Testis (tissue), 3 donors: Measurements from ENCODE around the gene LALBA. TPM values are rescaled to one million over a fixed set of nuclear protein-coding genes. Genes with fewer than 3 reads are reported as not detected.

ENCODE experiments used
- DNase-seq: peaks from one replicate; pipeline ENCODE4 v3.0.0-alpha.2; 2019
- H3K27ac ChIP-seq, 2 donors: fragments of 200-600 bp; sonication (generic); one replicate each; pipeline ENCODE4 v1.5.1; 2019
- H3K27me3 ChIP-seq: fragments of 200-600 bp; sonication (generic); one replicate; pipeline ENCODE4 v1.5.1; 2019
- H3K36me3 ChIP-seq: fragments of 200-600 bp; sonication (generic); one replicate; pipeline ENCODE4 v1.5.1; 2017; ENCODE audit warnings: low read depth; ENCODE audit errors: missing control alignments
- H3K4me1 ChIP-seq: fragments of 200-600 bp; sonication (generic); one replicate; pipeline ENCODE4 v1.5.1; 2019
- H3K4me3 ChIP-seq, 2 donors: fragments of 200-600 bp; sonication (generic); one replicate each; pipeline ENCODE4 v1.5.1; 2017 to 2019
- H3K9me3 ChIP-seq: fragments of 200-600 bp; sonication (generic); one replicate; pipeline ENCODE4 v1.5.1; 2017
- CTCF ChIP-seq, 3 experiments: fragments of 450-650 bp in 2 of 3; fragments of 200-600 bp in 1 of 3; sonication (generic) in 1 of 3; IDR thresholded peaks; one replicate each; pipeline ENCODE4 v1.5.1; 2016 to 2019; ENCODE audit warnings: antibody characterized with exemption in 3 of 3, mild to moderate bottlenecking in 2 of 3, moderate library complexity in 1 of 3
- POLR2A ChIP-seq: fragments of 450-650 bp; IDR thresholded peaks from one replicate; pipeline ENCODE4 v1.6.1; 2017; ENCODE audit warnings: antibody characterized with exemption, mild to moderate bottlenecking, moderate library complexity
- WGBS, 2 donors: methylation state at CpG; one replicate each; pipeline ENCODE4 v1.1.5; 2018; 5-methylcytosine and 5-hydroxymethylcytosine counted together
- intact Hi-C: fragments of 100-400 bp; cut with DNase I; formaldehyde crosslinking; loops from one replicate; pipeline ENCODE4 v1.15.1; 2023; ENCODE audit warnings: low total_unique reads
- polyA plus RNA-seq: library from polyadenylated mRNA; stranded (reverse); fragments of 350-450 nt; fragmentation: Illumina TruSeq; extraction: RNeasy Lipid Tissue Mini Kit (QIAGEN cat#74804); gene quantifications from one replicate; pipeline ENCODE4 v1.2.3, GENCODE V29; 2014; ENCODE audit warnings: low read depth, low replicate concordance; ENCODE audit not compliant: insufficient read depth
- total RNA-seq, 2 donors: library from RNA; depleted of rRNA; stranded (reverse); fragments of >200 nt; gene quantifications; one replicate each; pipeline ENCODE4 v1.2.3, GENCODE V29; 2016

Gene LALBA
- total and polyA plus RNA-seq, 3 donors from 2014 or later: 3.8 to 5.2 (median 4.7) TPM

DNA sequence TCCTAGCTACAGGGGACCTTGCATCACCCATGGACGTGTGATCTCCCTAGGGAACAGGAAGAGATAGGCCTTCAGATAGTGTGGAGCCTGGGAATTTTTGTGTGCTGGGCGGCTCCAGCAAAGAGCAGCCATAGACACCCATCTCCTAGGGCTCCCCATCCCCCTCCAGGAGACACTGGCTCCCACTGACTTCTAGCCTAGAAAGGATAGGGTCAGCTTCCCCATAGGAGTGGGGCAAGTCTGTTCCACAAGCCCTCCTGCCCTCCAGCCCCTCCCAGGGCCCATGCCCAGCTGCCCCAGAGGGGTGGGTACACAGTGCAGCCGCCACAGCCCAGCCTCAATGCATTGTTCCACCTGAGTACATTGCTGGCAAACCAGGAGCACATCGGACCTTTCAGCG is 16.5 kb upstream of the LALBA start:
- DNase-seq: no peak
- intact Hi-C loops: no loop called here
- no peak overlapping the region for H3K27ac ChIP-seq
- no peak overlapping the region for H3K4me3 ChIP-seq
- H3K36me3 ChIP-seq: no peaks in the 10 kb centered on the region
- no peak for TF ChIP-seq POLR2A
- TF ChIP-seq CTCF (IDR thresholded peaks at IDR 0.05): no peak
- 60 to 67% methylated on average over 1 to 5 of the region's 5 CpGs for WGBS, 2 donors
- H3K4me1 ChIP-seq: no peaks in the 10 kb centered on the region
- no peaks in the 10 kb centered on the region for H3K27me3 ChIP-seq
- no peaks in the 10 kb centered on the region for H3K9me3 ChIP-seq

GRCh38 chr12:48583728-48584127 is 13.9 kb upstream of the LALBA start:
- TF ChIP-seq CTCF (IDR thresholded peaks at IDR 0.05) (no peak), POLR2A (no peak)
- Histone ChIP-seq H3K36me3 (no peaks in the 10 kb centered on the region), H3K27ac (no peak overlapping the region), H3K4me3 (no peak overlapping the region), H3K4me1 (no peaks in the 10 kb centered on the region), H3K27me3 (no peaks in the 10 kb centered on the region), H3K9me3 (no peaks in the 10 kb centered on the region)
- DNase-seq: no peak
- WGBS, 2 donors: 50% methylated on average over 2 of the region's 2 CpGs
- intact Hi-C loops: no loop called here

DNA sequence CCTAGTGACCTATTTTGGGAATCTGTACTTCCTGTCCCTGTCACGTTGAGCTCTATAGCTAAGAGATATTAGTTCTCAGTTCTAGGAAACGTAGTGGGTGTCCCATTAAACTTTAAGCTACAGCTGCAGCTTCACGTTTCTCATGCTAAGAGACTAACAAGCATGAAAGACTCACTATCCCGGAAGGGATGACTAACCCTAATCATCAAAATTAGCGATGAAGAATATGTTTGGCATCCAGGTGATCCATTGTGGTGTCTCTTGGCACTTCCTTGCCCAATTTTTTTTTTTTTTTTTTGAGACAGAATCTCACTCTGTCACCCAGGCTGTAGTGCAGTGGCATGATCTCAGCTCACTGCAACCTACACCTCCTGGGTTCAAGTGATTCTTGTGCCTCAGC is 11.0 kb upstream of the LALBA start:
- H3K36me3 ChIP-seq: no peaks in the 10 kb centered on the region
- no peak overlapping the region for H3K4me3 ChIP-seq
- intact Hi-C loops: no loop called here
- H3K9me3 ChIP-seq: no peaks in the 10 kb centered on the region
- H3K4me1 ChIP-seq: no peaks in the 10 kb centered on the region
- DNase-seq: no peak
- WGBS, 2 donors: 56 to 65% methylated on average over 5 of the region's 5 CpGs
- no peaks in the 10 kb centered on the region for H3K27me3 ChIP-seq
- no peak for TF ChIP-seq POLR2A
- no peak overlapping the region for H3K27ac ChIP-seq

GRCh38 chr12:48572326-48572725 is 2.5 kb upstream of the LALBA start:
- Histone ChIP-seq H3K36me3 (no peaks in the 10 kb centered on the region), H3K4me3 (no peak overlapping the region), H3K27ac (peak overlapping the region; percentile 69 to 72), H3K27me3 (no peaks in the 10 kb centered on the region), H3K4me1 (peaks cover 3% of the 10 kb centered on the region), H3K9me3 (no peaks in the 10 kb centered on the region)
- no peak for TF ChIP-seq POLR2A
- 14 to 23% methylated on average over 5 of the region's 5 CpGs for WGBS, 2 donors
- peak; percentile 57 for DNase-seq
- intact Hi-C loops: no loop called here

DNA sequence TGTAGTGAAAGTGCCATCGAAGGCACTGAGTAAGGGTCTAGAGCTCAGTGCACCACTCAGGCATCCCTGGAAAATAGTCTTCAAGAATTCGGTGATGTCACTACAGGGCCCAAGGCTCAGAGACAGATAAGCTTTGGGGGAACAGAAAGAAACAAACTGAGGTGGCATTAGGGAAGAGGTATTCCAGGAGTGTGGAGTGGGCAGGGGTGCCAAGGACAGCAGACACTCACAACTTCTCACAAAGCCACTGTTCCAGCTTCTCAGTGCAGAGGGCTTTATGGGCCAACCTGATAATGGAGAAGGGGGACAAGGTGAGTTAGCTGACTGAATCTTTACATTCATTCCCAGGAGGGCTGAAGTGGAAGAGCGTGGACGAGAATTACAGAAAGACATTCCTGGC is 2.1 kb downstream of the LALBA start:
- intact Hi-C loops: no loop called here

More for the DNA sequence above, 2.1 kb downstream of the LALBA start:
- H3K9me3 ChIP-seq: no peaks in the 10 kb centered on the region
- DNase-seq: no peak
- TF ChIP-seq CTCF (IDR thresholded peaks at IDR 0.05) (no peak), POLR2A (no peak)
- H3K27me3 ChIP-seq: no peaks in the 10 kb centered on the region
- peaks cover 3% of the 10 kb centered on the region for H3K4me1 ChIP-seq
- no peaks in the 10 kb centered on the region for H3K36me3 ChIP-seq
- H3K27ac ChIP-seq: no peak overlapping the region
- H3K4me3 ChIP-seq: no peak overlapping the region
- 89 to 92% methylated on average over 4 of the region's 4 CpGs for WGBS, 2 donors
